ENCODE data around the gene MGMT. TPM values are rescaled to one million over a fixed set of nuclear protein-coding genes. Genes with fewer than 3 reads are reported as not detected.

MGMT gene
- total and polyA plus RNA-seq, 9 of the 15 experiments (the other 6 are each of a cell fraction or from before 2014, with no cell fraction given) = 0.03 to 0.29 (median 0.11) TPM; not detected in 4

DNA sequence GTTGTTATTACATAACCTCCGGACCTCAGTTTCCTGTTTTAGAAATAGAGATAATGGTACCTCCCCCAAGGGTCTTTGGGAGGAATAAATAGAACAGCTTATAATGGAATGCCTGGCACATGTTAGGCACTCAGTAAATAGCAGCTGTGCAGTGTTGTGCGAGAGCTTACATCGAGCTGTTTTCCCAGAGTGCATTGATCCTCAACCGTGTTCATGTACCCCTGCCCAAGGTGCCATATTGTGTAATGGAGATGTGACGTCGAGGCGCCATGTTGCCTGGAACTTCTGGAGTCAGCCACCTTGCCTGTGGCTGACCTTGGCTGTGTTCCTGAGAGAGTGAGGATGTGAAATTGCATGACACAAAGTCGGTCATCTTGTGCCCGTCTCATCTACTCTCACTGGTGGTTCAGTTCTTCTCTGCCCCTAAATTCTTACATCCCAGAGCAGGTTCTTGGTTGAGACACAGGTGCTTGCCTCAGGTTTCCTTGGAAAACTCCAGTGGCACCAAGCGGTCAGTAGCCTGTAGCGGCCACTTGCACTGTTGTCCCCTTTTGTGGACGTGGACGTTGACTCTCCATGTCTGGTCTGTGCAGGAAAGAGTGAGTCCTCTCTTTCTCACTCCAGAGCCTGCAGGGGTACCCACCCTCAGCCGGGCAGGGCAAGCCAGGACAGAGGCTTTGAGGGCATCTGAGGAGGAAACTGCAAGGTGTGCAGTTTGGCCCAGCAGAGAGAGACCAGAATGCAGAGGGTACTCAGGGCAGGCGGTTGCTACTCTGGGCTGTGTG is 230.6 kb downstream of the MGMT start:
- in situ Hi-C loops (cut with MboI) = no loop called here
- Histone ChIP-seq H4K20me1 (replicated peaks; ENCODE audit: control insufficient read depth, insufficient read depth, low read length) (no peaks in the 10 kb centered on the region), H3K27ac (ENCODE audit: extremely low read depth, low read depth, low read length) (no peak overlapping the region), H3K79me2 (ENCODE audit: control insufficient read depth, insufficient read depth, low read length) (no peaks in the 10 kb centered on the region), H3K9ac (ENCODE audit: insufficient read depth in 1 of 2, low read depth in 2 of 2, low read length in 2 of 2) (no peak overlapping the region), H3K9me1 (ENCODE audit: control insufficient read depth, insufficient read depth, low read length) (no peaks in the 10 kb centered on the region), H2AFZ (ENCODE audit: low read depth, low read length) (no peak overlapping the region), H3K4me2 (ENCODE audit: insufficient read depth, low read length) (no peak overlapping the region), H3K4me1 (replicated peaks in 1 of 2; ENCODE audit: control insufficient read depth in 2 of 2, insufficient read depth in 2 of 2, low read length in 2 of 2) (no peaks in the 10 kb centered on the region), H3K27me3 (ENCODE audit: control insufficient read depth in 2 of 2, insufficient read depth in 2 of 2, low read length in 2 of 2) (peaks cover 0 to 17% of the 10 kb centered on the region in 2 experiments; a peak in 3 of 5 replicates), H3K4me3 (no peak overlapping the region), H3K9me3 (replicated peaks; ENCODE audit: control insufficient read depth, insufficient read depth, low read depth, low read length) (no peaks in the 10 kb centered on the region), H3K36me3 (ENCODE audit: control insufficient read depth, insufficient read depth, low read length) (no peaks in the 10 kb centered on the region)
- no peak for FAIRE-seq
- WGBS (ENCODE audit: insufficient coverage, low coverage, missing lambda C conversion rate) = 2% methylated on average over 14 of the region's 15 CpGs
- ATAC-seq = no peak
- ChIA-PET POLR2A (no interaction called here), CTCF (ENCODE audit: low intra/inter-chr PET ratio) (no interaction called here)
- no peak for DNase-seq (ENCODE audit: extremely low read depth in 1 of 4, low spot score in 3 of 4)
- TF ChIP-seq, protein P1, sequence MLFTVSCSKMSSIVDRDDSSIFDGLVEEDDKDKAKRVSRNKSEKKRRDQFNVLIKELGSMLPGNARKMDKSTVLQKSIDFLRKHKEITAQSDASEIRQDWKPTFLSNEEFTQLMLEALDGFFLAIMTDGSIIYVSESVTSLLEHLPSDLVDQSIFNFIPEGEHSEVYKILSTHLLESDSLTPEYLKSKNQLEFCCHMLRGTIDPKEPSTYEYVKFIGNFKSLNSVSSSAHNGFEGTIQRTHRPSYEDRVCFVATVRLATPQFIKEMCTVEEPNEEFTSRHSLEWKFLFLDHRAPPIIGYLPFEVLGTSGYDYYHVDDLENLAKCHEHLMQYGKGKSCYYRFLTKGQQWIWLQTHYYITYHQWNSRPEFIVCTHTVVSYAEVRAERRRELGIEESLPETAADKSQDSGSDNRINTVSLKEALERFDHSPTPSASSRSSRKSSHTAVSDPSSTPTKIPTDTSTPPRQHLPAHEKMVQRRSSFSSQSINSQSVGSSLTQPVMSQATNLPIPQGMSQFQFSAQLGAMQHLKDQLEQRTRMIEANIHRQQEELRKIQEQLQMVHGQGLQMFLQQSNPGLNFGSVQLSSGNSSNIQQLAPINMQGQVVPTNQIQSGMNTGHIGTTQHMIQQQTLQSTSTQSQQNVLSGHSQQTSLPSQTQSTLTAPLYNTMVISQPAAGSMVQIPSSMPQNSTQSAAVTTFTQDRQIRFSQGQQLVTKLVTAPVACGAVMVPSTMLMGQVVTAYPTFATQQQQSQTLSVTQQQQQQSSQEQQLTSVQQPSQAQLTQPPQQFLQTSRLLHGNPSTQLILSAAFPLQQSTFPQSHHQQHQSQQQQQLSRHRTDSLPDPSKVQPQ (CRISPR knock-in tag; IDR thresholded peaks at IDR 0.05; ENCODE audit: borderline replicate concordance) = no peak
- TF ChIP-seq, protein P2, sequence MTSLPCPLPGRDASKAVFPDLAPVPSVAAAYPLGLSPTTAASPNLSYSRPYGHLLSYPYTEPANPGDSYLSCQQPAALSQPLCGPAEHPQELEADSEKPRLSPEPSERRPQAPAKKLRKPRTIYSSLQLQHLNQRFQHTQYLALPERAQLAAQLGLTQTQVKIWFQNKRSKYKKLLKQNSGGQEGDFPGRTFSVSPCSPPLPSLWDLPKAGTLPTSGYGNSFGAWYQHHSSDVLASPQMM (CRISPR knock-in tag; IDR thresholded peaks at IDR 0.05) = no peak
- TF ChIP-seq BCOR (IDR thresholded peaks at IDR 0.05) (no peak), TARDBP (IDR thresholded peaks at IDR 0.05) (no peak), NFIX (CRISPR knock-in tag; IDR thresholded peaks at IDR 0.05; ENCODE audit: low read depth) (no peak)
- intact Hi-C loops (cut with micrococcal nuclease) = no loop called here
- BruUV-seq (replicated peaks) = no TSS peak

All from K562 (cell line).